Muscle of leg (tissue), 16 donors: ENCODE measurements around the gene TMEM109. TPM values are rescaled to one million over a fixed set of nuclear protein-coding genes. Genes with fewer than 3 reads are reported as not detected.
A peak's percentile ranks its signal among the peaks of the same experiment; 100 is the strongest.

Experiments used
- DNase-seq: peaks from one replicate; pipeline ENCODE4 v3.0.0; 2013
- H3K27ac ChIP-seq: one replicate; pipeline ENCODE4 v1.5.1; 2013; ENCODE audit warnings: mild to moderate bottlenecking, low read length, control low read depth
- H3K27me3 ChIP-seq: one replicate; pipeline ENCODE4 v1.6.1; 2013; ENCODE audit warnings: low read length; ENCODE audit not compliant: control insufficient read depth, insufficient read depth
- H3K36me3 ChIP-seq: one replicate; pipeline ENCODE4 v1.6.1; 2013; ENCODE audit warnings: low read length; ENCODE audit not compliant: control insufficient read depth, insufficient read depth
- H3K4me1 ChIP-seq: one replicate; pipeline ENCODE4 v1.6.1; 2013; ENCODE audit warnings: low read length; ENCODE audit not compliant: control insufficient read depth, insufficient read depth
- H3K4me3 ChIP-seq: one replicate; pipeline ENCODE4 v1.5.1; 2013; ENCODE audit warnings: low read length, control low read depth
- H3K9me3 ChIP-seq: replicated peaks from 2 replicates; pipeline ENCODE4 v1.6.1; 2013; ENCODE audit warnings: low read depth, low read length; ENCODE audit not compliant: control insufficient read depth
- WGBS: methylation state at CpG from one replicate; pipeline ENCODE4 v1.1.5; 2013; ENCODE audit warnings: missing lambda C conversion rate; ENCODE audit not compliant: insufficient coverage; 5-methylcytosine and 5-hydroxymethylcytosine counted together
- long read RNA-seq, 11 donors: transcript quantifications; one replicate each; lab custom pipeline, GENCODE V29; 2026
- polyA plus RNA-seq, 8 donors: library from polyadenylated mRNA; unstranded; fragments of 120-200 nt; gene quantifications; one replicate each; pipeline versions ENCODE4 v1.2.1 to v1.2.3, GENCODE V29; 2013; ENCODE audit warnings: inconsistent platforms in 1 of 8, low replicate concordance in 1 of 8; ENCODE audit not compliant: insufficient read length in 8 of 8, insufficient read depth in 1 of 8
- total RNA-seq: library from RNA; stranded (reverse); fragments of 120-200 nt; gene quantifications from one replicate; pipeline ENCODE4 v1.2.4, GENCODE V29; 2013

Gene TMEM109, protein sequence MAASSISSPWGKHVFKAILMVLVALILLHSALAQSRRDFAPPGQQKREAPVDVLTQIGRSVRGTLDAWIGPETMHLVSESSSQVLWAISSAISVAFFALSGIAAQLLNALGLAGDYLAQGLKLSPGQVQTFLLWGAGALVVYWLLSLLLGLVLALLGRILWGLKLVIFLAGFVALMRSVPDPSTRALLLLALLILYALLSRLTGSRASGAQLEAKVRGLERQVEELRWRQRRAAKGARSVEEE
- total RNA-seq (33.3 TPM), polyA plus RNA-seq (100 to 1,000 TPM in 5 of 8 donors, 10 to 100 TPM in 3; 92.3 to 118 (median 110) TPM)
- long read RNA-seq, donor 1, transcript TMEM109-201 (4 exons, 2,413 nt), result major isoform, 24 of 25 reads
- long read RNA-seq, donor 1, partial matches to known transcripts, result 0 of 25 reads
- long read RNA-seq, donor 1, other reads (novel, unspliced or antisense), result 0 of 25 reads
- long read RNA-seq, donor 2, transcript TMEM109-201 (4 exons, 2,413 nt), result major isoform, 7 of 7 reads
- long read RNA-seq, donor 2, partial matches to known transcripts, result 0 of 7 reads
- long read RNA-seq, donor 2, other reads (novel, unspliced or antisense), result 0 of 7 reads
- long read RNA-seq, donor 3, transcript TMEM109-202 (3 exons, 1,959 nt), result minor isoform, 5 of 61 reads
- long read RNA-seq, donor 3, transcript TMEM109-201 (4 exons, 2,413 nt), result major isoform, 49 of 61 reads
- long read RNA-seq, donor 3, partial matches to known transcripts, result 7 of 61 reads
- long read RNA-seq, donor 3, other reads (novel, unspliced or antisense), result 0 of 61 reads
- long read RNA-seq, donor 4, transcript TMEM109-201 (4 exons, 2,413 nt), result major isoform, 19 of 54 reads
- long read RNA-seq, donor 4, partial matches to known transcripts, result 32 of 54 reads
- long read RNA-seq, donor 4, other reads (novel, unspliced or antisense), result 0 of 54 reads
- long read RNA-seq, donor 5, transcript TMEM109-202 (3 exons, 1,959 nt), result minor isoform, 7 of 199 reads
- long read RNA-seq, donor 5, transcript TMEM109-201 (4 exons, 2,413 nt), result major isoform, 83 of 199 reads
- long read RNA-seq, donor 5, partial matches to known transcripts, result 109 of 199 reads
- long read RNA-seq, donor 5, other reads (novel, unspliced or antisense), result 0 of 199 reads
- long read RNA-seq, donor 6, transcript TMEM109-201 (4 exons, 2,413 nt), result major isoform, 64 of 87 reads
- long read RNA-seq, donor 6, partial matches to known transcripts, result 19 of 87 reads
- long read RNA-seq, donor 6, other reads (novel, unspliced or antisense), result 0 of 87 reads
- long read RNA-seq, donor 7, transcript TMEM109-201 (4 exons, 2,413 nt), result major isoform, 40 of 94 reads
- long read RNA-seq, donor 7, transcript TMEM109-202 (3 exons, 1,959 nt), result minor isoform, 6 of 94 reads
- long read RNA-seq, donor 7, partial matches to known transcripts, result 48 of 94 reads
- long read RNA-seq, donor 7, other reads (novel, unspliced or antisense), result 0 of 94 reads
- long read RNA-seq, donor 8, transcript TMEM109-201 (4 exons, 2,413 nt), result major isoform, 21 of 21 reads
- long read RNA-seq, donor 8, partial matches to known transcripts, result 0 of 21 reads
- long read RNA-seq, donor 8, other reads (novel, unspliced or antisense), result 0 of 21 reads
- long read RNA-seq, donor 9, transcript TMEM109-201 (4 exons, 2,413 nt), result major isoform, 23 of 26 reads
- long read RNA-seq, donor 9, partial matches to known transcripts, result 0 of 26 reads
- long read RNA-seq, donor 9, other reads (novel, unspliced or antisense), result 0 of 26 reads
- long read RNA-seq, donor 10, transcript TMEM109-201 (4 exons, 2,413 nt), result major isoform, 27 of 29 reads
- long read RNA-seq, donor 10, partial matches to known transcripts, result 0 of 29 reads
- long read RNA-seq, donor 10, other reads (novel, unspliced or antisense), result 0 of 29 reads
- long read RNA-seq, donor 11, transcript TMEM109-201 (4 exons, 2,413 nt), result major isoform, 41 of 54 reads
- long read RNA-seq, donor 11, partial matches to known transcripts, result 10 of 54 reads
- long read RNA-seq, donor 11, other reads (novel, unspliced or antisense), result 0 of 54 reads

DNA sequence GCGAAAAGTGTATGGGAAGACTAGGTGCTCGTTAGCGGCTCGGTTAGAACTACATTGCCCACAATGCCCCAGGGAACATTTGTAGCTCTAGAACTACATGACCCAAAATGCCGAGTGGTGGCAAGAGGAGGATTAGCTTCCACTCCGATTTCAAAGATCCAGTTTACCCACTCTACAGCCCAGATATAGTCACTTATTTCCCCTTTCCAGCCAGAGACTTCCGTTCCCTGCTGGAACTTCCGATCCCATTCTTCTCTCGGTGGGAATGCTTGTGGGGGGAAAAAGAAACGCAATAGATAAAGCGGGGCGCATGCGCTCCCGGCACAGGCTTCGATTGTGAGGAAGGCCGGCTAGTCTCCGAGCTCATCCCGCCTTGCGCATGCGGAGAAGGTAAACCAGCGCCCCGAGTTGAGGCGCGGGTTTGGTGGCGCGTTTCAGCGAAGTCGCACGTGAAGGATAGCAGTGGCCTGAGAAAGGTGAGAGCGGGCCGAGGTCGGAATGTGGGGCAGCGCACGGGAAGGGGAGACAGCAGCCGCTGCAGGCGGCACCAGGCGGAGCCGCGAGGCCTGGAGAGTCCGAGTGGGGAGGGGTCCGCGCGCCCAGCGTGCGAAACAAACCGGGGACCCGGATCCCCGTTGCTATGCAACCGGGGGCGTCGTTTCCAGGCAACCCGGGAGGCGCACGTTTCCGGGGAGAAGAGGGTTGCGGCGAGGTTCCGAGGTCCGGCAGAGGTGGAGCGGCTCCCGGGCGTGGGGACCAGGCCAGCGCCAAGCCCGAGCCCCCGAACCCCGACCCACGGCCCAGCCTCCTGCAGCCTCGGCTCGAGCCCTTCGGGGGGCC lies at the start of gene TMEM109:
Gene TMEM109 (plus strand): TSS at position 366 of the 840 bp plus-strand sequence. CDS start 5,536 bp downstream, outside the sequence.
- peak; percentile 97 for DNase-seq
- H3K27me3 ChIP-seq, result peaks cover 3% of the 10 kb centered on the region
- H3K9me3 ChIP-seq, result no peaks in the 10 kb centered on the region
- under 1% methylated on average over 60 of the region's 70 CpGs for WGBS
- H3K4me3 ChIP-seq, result peak within 1 kb of the TSS; percentile 92
- H3K4me1 ChIP-seq, result peaks cover 48% of the 10 kb centered on the region
- H3K36me3 ChIP-seq, result peaks cover 3% of the 10 kb centered on the region
- H3K27ac ChIP-seq, result peak within 1 kb of the TSS; percentile 100

DNA sequence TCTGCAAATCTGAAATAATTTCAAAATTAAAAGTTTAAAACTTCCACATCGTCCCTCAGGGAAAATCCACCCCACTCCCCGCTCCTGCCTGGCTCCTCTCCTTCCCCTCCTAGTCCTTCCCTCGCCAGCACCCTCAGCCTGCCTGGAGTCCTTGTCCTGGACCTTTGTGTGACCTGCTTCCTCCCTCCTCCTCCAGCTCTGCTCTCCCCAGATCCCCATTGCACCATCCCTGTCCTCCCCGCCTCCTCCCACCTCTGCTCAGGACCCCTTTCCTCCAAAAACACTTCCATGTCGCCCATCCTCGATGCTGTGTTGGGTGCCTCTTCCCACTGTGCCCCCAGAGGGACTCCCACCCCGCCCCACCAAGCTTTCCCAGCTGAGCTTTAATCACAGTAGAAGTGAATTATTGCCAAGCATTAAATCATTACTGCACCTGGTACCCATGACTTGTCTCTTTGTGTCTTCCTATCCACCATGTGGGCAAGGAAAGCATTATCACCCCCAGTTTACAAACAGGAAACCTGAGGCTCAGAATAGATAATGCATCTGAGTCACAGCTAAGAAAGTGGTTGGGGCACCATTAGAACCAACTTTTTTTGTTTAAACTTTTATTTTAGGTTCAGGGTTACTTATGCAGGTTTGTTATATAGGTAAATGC lies 49.0 kb upstream of the TMEM109 start:
- Histone ChIP-seq H3K9me3 (no peaks in the 10 kb centered on the region), H3K27me3 (no peaks in the 10 kb centered on the region), H3K27ac (no peak overlapping the region), H3K4me1 (peaks cover 11% of the 10 kb centered on the region), H3K36me3 (no peaks in the 10 kb centered on the region), H3K4me3 (no peak overlapping the region)
- WGBS, result 50% methylated on average over 7 of the region's 7 CpGs
- DNase-seq, result no peak

DNA sequence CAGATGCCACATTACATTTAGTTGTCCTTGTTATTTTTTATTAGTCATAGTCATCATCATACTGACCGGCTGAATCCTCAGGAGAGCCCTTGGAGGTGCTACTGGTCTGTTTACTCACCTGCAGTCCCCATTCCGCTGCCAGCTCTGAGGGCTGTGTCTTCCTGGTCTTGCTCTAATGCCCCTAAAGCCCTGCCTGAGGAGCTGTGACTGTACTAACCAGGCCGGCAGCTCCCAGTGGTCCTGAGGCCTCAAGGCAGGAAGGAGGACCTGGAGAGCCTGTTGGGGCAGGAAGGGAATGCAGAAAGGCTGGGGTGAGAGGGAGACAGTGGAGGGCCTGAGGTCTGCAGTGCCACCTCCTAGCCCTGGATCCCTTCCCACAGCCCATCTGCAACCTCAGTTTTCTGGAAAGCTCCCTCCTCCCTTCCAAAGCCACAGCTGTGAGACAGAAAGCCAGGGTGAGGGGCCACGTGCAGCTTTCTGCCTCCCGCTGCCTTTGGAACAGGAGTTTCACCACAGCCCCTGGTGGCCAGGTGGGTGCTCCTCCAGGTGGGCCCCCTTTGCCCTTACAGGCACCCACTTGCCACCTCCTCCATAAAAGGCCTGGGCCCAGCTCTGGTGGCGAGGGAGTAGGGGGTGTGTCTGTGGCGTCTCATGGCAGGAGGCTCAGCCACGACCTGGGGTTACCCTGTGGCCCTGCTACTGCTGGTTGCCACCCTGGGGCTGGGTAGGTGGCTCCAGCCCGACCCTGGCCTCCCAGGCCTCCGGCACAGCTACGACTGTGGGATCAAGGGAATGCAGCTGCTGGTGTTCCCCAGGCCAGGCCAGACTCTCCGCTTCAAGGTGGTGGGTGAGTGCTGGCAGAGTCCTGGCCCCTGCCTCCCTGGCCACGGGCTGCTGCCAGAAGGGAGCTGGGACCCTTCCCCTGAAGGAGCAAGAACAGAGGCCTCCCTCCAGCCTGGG lies 46.8 kb upstream of the TMEM109 start, which contains the start of gene ZP1:
Gene ZP1 (plus strand): TSS at position 632 of the 960 bp plus-strand sequence. CDS start 20 bp downstream, at position 652.
- WGBS, result 46% methylated on average over 8 of the region's 13 CpGs
- Histone ChIP-seq H3K27ac (no peak within 1 kb of the TSS), H3K4me3 (no peak within 1 kb of the TSS), H3K27me3 (no peaks in the 10 kb centered on the region), H3K36me3 (no peaks in the 10 kb centered on the region), H3K9me3 (no peaks in the 10 kb centered on the region), H3K4me1 (peaks cover 29% of the 10 kb centered on the region)
- DNase-seq, result no peak

DNA sequence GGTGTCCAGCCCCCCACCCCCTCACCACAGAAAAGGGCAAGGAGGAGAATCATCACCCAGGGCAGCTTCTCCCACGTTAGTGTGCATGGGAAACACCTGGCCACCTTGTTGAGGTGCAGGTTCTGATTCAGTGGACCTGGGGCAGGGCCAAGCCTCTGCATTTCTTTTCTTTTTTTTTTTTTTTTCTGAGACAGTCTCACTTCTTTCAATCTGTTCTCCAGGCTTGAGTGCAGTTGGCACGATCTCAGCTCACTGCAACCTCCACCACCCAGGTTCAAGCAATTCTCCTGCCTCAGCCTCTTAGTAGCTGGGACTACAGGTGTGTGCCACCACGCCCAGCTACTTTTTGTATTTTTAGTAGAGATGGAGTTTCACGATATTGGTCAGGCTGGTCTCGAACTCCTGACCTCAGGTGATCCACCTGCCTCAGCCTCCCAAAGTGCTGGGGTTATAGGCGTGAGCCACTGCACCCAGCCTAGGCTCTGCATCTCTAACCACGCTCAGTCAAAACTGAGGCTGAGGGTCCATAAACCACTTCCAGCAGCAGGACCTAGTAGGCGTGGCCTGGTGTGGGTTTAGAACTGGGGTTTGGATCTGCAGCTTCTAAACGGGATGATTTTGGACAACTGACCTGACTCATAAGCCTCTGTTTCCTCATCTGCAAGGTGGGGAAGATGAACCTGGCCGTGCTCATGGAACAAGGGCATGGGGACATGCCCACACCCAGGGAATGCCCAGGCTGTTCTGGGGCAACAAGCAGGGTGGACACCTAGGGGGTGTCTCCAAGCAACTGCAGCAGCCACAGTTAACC lies 45.9 kb upstream of the TMEM109 start:
- no peak overlapping the region for H3K27ac ChIP-seq

DNA sequence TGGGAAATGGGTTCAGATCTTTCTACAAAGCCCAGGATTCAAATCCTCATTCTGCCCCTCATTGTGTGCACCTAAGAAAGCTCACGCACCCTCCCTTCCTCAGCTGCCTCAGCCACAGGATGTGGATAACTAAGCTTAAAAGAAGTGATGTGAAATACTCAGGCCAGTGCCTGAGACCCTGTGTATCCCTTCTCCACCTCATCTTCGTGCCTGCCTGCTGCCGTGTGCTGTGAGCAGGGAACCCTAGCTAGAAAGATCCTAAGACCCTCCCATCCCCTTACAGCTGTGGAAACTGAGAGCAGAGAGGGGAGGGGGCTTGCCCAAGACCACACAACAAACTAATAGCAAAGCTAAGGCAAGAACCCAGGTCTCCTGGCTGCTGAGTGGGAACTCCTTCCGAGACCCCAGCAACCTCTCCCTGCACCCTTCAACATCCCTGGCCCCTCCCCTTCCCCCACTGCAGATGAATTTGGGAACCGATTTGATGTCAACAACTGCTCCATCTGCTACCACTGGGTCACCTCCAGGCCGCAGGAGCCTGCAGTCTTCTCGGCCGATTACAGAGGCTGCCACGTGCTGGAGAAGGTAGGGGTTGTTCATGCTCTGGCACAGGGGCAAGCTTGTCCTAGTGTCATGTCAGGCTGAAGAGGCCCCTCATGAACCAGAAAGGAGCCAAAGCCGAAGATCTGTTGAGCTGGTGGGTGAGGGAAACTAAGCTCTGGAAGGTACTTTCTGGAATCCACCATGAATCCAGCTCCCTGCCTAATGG lies 45.1 kb upstream of the TMEM109 start:
- Histone ChIP-seq H3K27me3 (no peaks in the 10 kb centered on the region), H3K9me3 (no peaks in the 10 kb centered on the region), H3K27ac (no peak overlapping the region), H3K36me3 (no peaks in the 10 kb centered on the region), H3K4me3 (no peak overlapping the region), H3K4me1 (peaks cover 46% of the 10 kb centered on the region)
- DNase-seq, result no peak
- WGBS, result 79% methylated on average over 4 of the region's 10 CpGs

More for the DNA sequence above, 45.9 kb upstream of the TMEM109 start:
- 80% methylated on average over 7 of the region's 10 CpGs for WGBS
- Histone ChIP-seq H3K27me3 (no peaks in the 10 kb centered on the region), H3K9me3 (no peaks in the 10 kb centered on the region), H3K4me3 (no peak overlapping the region), H3K4me1 (peaks cover 38% of the 10 kb centered on the region), H3K36me3 (no peaks in the 10 kb centered on the region)
- no peak for DNase-seq

DNA sequence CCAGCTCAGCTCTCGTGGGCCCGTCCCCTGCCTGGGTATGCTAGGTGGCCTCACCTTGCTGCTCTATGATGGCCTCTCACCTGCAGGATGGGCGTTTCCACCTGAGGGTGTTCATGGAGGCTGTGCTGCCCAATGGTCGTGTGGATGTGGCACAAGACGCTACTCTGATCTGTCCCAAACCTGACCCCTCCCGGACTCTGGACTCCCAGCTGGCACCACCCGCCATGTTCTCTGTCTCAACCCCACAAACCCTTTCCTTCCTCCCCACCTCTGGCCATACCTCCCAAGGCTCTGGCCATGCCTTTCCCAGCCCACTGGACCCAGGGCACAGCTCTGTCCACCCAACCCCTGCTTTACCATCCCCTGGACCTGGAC lies 44.5 kb upstream of the TMEM109 start:
- 93% methylated on average over 7 of the region's 7 CpGs for WGBS
- Histone ChIP-seq H3K27ac (no peak overlapping the region), H3K27me3 (no peaks in the 10 kb centered on the region), H3K36me3 (no peaks in the 10 kb centered on the region), H3K9me3 (no peaks in the 10 kb centered on the region), H3K4me3 (no peak overlapping the region), H3K4me1 (peaks cover 51% of the 10 kb centered on the region)
- DNase-seq, result no peak
